GM19467 (cell line): ENCODE results near the gene INPP5A.
"Not testable (repeated sequence)": the region's sequence is repeated elsewhere in the genome, so short reads cannot be mapped to it uniquely, and the experiment has no call there.

ENCODE experiments used
- ATAC-seq: cut with Tn5 transposase; IDR thresholded peaks from one replicate; pipeline ENCODE4 v1.9.1; 2021; ENCODE audit warnings: mild to moderate bottlenecking, moderate library complexity; ENCODE audit not compliant: unreplicated experiment

Gene INPP5A

DNA sequence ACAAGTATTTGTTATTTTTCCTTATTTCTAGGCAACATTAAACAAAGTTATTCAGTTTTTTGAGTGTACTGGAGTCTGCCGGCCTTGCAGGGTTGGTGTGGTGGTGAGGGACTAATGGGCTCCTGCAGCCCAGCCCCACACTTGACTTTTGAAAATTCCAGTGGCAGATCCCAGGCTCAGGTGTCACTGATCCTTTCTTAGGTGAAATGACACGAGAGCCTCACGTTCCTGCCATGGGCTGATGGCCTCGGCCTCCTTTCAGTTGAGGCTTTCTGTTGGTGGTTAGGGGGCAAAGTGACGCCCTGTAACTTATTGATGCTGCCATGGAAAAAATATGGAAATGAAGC lies 130.4 kb downstream of the INPP5A start:
- no peak for ATAC-seq

DNA sequence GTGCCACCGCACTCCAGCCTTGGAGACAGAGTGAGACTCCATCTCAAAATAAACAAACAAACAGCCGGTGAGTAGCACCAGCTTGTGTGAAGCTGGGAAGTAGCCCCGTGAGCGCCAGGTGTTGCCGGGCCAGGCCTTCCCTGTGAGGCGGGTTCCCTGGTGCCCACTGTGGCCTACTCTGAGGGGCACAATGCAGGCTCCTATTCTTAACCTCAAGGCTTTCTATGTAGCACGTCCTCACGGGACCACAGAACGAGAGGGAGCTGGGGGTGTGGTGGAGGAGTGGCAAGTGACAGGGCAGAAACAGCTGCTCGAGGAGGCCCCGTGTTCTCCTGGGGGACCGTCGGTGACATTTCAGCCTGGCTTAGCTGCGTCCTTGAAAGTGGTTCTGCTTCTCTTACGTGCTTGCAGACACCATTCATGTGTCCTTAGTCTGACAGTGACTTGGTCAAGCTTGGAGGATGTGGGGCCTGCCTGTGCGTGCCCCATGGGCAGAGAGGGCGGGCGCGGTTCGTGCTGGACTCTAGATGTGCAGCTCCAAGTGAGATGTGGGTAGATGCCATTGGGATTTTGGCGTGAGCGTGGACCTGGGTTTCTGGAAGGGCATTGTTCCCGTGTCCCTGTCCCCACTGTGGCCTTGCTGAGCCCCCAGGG lies 131.7 kb downstream of the INPP5A start:
- ATAC-seq: no peak

DNA sequence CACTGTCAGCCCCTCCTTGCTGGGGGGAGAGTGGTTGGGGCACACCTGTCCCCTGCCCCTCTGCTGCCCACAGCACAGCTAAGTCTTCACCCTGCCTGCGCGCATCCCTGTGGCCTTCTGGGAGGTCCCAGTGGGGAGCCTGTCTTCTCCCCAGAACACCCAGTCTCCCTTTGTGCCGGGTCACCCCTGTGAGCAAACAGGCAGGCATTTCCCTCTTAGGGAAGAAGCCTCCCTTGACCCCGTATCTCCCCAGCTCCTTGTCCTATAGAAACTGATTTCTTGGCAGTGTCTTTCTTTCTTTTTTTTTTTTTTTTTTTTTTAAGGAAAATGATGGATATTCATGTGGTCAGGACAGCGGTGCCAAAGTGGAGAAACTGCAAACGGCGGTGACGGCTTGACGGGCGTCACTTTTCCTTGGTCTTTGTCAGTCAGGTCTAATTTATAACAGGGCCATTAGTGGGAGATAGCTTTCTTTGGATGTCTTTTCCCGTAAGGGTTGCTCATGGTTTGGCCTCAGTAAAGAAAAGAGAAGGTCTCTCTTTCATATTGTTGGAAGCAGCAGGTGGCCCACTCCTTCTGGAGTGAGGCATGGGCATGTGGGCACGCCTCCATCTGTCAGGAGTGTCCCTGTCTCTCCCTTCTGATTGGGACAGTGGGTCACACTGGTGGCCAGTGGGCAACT lies 133.1 kb downstream of the INPP5A start:
- no peak for ATAC-seq

DNA sequence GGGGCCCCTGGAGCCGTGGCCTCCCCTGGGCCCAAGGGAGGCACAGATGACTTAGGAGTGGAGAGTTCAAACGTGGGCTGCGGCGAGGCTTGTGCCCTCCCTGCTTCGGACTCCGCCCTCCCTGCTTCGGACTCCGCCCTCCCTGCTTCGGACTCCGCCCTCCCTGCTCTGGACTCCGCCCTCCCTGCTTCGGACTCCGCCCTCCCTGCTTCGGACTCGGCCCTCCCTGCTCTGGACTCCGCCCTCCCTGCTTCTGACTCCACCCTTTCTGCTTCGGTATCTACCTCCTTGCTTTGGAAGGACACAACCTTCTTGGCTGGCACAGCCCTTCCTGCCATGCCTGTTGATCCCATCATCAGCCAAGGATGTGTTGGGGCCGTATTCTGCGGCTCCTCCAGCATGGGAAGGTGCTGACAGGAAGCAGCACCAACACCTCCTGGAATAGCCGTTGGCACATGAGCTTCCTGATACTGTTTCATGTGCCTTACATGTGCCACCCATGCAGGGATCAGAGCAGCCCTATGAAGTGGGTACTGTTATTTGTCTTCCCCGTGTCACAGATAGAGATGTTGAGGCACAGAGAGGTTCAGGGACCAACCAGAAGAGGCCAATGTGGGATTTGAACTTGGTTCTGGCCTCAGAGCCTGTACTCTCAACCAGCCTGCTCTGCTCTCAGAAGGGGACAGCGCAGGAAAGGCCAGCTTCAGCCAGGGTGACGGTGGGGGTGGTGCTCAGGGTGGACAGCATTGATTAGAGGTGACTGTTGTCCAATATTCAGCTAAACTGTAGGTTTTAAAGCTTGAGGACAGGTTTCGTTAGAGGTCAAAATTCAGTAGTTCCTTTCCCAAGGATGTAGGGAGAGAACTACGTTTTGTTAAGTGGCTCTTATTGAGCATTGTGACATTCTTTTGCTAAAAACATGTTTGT lies 133.9 kb downstream of the INPP5A start:
- no peak for ATAC-seq

DNA sequence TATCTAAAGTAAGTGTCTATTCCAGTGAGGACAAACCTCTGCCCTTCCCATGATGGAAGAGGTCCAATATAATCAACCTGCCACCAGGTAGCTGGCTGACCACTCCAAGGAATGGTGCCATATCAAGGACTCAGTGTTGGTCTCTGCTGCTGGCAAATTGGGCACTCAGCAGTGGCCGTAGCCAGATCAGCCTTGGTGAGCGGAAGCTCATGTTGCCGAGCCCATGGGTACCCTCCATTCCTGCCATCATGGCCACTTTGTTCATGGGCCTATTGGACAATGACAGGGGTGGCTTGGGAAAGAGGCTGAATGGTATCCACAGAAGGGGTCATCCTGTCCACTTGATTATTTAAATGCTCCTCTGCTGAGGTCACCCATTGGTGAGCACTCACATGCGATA lies 136.2 kb downstream of the INPP5A start:
- not testable (repeated sequence) for ATAC-seq

DNA sequence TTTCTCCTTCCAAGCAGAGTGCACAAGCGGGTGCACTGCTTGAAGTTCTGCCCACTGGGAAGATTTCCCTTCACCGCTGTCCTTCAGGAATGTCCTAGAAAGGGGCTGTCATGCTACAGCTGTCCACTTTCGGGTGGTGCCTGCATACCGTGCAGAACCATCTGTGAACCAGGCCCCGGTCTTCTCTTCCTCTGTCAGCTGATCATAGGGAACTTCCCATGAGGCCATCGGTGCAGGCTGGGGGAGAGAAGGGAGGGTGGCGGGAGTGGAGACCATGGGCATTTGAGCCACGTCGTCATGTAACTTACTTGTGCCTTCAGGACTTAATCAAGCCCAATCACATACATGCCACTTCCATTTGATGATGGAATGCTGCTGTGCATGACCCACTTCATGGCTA lies 136.7 kb downstream of the INPP5A start:
- ATAC-seq: no peak

DNA sequence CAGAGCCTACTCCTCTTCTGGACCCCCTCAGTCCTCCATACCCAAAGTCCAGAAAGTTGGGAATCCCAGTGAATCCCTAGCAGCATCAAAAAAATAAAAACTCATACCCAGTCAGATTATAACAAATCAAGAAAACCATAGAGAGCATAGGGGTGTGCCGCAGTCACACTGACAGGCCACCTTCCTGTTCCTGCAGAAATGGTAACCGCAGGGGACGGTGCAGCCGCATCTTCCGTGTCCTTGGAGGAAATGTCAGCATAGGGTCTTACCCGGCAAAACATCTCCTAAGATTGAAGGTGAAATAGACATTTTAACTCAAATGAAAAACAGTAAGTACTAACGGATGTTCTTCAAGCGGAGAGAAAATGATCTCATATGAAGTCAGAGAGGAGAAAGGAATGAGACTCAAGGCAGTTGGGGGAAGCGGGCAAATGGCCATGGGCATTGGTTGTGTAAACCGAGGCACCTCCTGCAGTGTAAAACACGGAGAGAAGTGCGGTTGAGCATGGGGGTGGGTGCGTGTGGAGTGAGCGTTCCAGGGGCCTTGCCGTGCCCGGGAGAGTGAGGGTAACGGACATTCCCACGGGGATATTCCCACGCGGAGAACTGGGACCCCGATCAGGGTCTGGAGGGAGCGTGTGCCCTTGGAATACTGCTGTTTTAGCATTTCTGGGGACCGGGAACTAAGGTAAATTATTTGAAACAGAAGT lies 137.6 kb downstream of the INPP5A start:
- no peak for ATAC-seq

DNA sequence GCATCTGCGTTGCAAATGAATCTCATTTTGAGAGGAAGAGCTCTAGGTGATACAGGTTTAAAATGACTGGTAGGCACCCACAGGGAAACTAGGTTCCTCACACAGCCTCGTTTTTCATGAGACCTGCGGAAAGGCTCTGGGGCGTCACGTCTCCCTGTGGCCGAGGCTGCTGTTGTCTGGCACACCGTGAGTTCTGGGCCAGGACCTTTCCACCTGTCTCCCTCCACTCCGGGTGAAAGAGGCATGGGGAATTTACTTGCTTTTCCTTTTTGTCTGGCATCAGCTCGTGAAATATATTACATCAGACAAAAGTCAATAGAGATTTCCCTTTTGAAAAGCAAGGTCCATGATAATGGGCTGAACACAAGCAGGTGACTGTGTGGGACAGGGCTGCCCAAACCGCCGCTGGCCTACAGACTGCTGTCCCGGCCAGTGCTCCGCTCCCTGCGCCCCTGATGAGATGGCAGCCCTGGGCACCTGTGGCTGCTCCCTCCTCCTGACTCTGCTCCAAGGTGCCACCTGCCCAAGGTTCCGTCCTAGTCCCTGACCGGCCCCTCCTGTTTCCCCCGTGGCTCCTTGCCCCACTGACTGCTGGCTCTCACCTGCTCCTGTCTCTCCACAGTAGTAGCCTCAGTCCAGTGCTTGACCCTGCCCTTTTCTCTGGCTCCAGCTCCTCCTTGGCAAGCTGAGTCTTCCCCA lies 138.8 kb downstream of the INPP5A start:
- ATAC-seq: no peak

DNA sequence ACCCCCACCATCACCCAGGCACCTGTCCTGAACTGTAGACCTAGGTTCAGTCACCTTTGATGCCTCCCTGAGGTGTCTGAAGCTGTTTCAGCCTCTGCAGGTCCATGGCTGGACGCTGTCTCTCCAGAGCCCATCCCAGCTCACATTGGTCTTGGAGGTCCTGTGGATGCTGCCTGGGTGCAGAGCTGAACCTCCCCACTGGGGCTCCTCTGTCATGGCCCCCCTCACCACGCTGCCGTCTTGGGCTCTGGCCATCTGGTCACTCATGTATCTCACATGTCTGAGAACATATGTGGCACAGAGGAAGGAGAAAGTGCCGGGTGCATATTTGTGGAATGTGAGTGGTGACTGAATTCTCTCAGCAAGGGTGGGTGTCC lies 139.5 kb downstream of the INPP5A start:
- ATAC-seq: no peak

DNA sequence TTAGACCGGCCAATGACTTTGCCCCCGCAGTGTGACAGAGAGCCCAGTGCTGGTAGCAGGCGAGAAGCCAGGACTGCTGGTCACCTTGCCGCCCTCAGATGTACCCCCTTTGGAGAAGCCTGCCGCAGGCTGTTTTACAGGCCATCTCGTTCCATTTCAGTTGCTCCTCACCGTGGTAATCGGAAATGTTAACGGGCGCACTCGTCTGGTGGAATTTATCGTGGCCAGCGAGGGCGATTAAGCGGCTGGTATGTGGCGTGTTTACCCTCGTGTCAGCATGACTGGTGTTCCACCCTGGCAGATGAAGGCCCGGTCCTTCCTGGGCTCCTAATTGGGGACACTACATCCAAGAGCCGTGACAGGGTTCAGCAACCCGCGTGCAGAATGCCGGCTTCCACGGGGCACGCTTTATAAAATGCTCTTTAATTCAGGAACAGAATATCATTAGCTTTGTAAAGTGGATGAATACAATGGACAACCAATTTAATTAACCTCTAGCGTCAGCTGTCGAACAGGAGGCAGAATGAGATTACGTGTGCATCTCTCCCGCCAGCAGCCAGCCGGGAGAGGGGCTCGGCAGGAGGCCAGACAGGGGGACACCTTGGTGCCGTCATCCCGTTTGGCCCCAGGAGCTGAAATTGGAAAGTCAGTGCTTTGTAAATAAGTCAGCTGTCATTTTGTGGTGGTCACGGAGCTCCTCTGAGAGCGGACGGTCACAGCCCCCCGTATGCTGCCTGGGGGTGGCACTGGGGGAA lies 140.1 kb downstream of the INPP5A start:
- no peak for ATAC-seq

DNA sequence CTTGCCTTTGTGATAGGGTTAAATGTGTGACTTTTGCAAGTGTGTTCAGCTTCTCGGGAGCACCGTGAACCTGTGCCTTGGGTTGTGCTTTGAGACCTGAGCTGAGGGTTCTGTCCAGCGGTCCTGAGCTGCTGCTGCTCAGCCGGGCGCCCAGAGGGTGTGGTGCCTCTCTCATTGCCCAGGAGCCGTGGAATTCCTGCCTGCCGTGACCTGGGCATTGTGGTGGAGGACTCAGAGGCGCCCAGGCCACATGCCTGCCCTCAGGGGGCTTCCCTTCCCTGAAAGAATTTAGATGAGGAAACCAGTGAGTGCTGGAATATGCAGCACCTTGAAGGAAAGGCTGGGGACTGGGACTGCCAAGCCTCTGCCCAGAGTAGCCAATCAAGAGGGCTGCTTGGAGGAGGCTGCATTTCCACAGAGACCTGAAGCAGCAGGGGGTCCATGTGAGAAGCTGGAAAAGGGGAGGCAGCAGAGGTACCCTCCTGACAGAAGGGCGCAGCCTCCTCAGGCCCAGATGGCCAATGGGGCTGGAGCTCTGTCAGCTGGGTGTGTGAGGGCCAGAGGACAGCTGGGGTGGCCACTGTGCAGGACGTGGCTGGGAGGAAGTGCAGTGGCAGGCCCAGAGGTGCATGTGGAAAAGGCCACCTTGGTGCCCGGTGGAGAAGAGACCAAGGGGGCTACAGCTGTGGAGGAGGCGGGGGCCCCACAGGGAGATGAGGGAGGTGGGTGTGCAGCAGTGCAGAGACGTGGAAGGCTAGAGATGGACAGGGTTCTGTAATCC lies 141.0 kb downstream of the INPP5A start:
- no peak for ATAC-seq

DNA sequence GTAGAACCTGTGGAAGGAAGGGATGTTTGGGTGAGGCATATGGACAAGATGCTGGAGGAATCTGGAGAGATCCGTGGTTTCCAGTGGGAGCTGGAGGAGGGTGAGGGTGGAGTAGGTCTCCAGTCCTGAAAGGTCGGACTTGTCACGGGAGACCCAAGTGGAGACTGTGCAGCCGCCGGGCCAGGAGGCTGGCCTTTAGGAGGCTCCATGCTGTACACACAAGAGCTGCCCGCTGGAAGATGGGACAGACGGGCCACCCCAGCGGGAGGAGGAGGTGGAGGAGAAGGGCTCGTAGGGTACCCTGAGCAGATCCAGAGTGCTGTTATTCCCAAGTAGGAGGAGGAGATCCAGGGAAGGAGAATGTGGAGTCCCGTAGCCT lies 141.6 kb downstream of the INPP5A start:
- ATAC-seq: no peak

DNA sequence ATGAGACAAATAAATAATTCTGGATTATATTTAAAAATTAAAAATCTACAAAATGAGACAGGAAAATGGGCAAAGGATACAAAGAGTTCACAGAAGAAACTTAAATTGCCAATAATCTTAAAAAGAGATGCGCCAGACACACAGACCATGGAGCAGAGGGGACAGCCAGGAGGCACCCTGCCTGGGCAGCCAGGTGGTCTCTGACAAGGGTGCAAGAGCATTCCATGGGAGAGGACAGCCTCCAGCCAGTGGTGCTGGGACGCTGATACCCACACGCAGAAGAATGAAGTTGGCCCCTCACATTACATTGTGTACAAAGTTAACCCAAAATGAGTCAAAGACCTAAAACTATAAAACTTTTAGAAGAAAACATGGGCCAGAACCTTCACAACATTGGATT lies 142.1 kb downstream of the INPP5A start:
- ATAC-seq: no peak

DNA sequence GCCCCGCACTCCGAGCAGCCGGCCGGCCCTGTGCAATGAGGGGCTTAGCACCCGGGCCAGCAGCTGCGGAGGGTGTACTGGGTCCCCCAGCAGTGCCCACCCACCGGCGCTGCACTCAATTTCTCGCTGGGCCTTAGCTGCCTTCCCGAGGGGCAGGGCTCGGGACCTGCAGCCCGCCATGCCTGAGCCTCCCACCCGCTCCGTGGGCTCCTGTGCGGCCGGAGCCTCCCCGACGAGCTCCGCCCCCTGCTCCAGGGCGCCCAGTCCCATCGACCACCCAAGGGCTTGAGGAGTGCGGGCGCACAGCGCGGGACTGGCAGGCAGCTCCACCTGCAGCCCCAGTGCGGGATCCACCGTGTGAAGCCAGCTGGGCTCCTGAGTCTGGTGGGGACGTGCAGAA lies 143.2 kb downstream of the INPP5A start:
- not testable (repeated sequence) for ATAC-seq

DNA sequence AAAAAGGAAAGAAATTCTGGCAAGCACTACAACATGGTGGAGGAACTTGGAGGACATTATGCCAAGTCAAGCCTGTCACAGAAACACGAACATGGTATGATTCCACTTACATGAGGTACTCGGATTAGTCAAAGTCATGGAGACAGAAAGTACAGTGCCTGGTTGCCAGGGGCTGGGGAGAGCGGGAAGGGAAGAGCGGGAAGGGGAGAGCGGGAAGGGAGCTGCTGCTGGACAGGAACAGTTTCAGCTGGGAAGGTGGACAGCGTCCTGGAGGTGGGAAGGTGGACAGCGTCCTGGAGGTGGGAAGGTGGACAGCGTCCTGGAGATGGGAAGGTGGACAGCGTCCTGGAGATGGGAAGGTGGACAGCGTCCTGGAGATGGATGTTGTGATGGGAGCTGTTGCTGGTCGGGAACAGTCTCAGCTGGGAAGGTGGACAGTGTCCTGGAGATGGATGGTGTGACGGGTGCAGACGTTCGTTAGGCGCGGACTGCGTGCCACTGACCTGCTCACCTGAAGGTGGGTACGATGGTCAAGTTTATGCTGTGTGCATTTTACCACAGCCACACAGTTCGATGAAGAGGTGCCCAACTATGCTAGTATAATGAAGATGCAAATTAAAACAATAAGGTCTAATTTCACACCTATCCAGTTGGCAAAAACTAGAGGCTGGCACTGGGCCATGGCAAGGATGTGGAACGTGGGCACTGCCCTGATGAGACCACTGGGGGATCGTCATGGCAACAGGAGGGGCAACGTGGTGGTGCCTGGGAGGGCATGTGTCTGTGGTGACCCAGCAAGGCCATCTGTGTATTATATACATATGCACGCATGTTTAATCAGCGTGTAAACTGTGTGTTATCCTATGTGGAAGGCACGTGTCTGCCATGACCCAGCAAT lies 144.5 kb downstream of the INPP5A start:
- no peak for ATAC-seq

DNA sequence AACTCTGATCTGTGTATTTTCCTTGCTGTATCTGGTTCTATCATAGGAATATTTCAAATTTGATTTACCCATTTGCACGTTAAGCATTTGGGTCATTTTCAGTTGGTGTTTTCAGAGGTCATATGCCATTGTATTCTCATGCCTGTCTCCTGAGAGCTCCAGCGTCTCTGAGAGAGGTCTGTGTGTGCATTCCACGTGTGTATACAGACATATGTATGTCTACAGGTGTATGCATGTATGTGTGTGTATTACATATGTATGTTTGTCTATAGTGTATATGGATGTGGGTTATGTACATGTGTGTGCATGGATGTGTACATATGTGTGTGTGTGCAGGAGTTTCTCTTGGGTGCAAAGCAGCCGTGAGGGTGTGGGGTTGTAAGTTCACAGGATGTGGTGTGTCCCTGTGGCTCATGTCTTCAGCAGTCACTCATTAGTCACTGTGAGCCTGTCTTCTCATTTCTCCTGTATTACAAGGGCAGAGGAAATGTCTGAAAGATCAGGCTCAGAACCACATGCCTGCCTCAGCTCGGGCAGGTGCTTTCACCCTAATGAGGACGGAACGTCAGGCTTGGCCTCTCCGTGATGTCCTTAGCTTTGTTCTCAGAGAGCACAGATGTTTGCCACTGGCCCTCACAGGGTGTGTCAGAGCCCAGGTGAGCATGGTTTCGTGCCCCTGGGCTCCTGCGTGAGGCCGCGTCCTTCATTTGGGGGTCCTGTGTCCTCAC lies 146.7 kb downstream of the INPP5A start:
- peak; percentile 75 for ATAC-seq

DNA sequence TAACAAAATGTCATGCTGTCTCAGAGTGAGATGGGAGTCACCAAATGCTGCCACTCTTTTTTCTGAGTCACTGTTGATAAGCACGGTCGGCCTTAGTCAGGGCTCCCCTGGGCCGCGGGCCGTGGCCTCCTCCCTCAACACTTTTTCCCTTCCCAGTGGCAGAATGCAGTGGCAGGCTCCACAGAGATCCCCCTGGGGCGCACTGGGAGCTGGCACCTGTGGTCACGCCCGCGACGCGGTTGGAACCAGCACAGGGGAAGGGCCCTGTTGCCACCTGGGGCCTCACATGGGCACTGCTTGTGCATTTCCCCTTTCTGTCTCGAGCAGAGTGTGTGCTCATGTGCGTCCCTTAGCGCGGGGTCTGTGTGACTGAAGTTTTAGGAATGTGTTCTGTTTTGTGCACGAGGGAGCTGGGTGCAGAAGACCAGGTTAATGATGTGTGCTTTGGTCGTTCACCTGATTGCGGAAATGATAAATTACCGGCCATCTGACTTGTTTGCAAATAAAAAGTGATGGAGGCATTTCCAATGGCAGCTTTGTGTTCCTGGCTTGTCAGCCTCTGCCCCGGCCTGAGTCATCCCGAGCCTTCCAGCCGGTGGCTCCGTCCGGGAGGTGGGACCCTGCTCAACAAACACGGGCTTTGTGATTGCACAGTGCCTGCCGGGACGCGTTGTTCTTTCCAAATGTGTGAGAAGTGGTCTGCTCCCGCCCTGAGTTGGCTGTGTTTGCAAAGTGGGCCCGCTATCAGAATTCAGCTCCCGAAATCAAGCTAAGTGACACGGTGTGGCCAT lies 147.7 kb downstream of the INPP5A start:
- no peak for ATAC-seq
